H9 (cell line): Measurements from ENCODE around the gene SLC35F3. TPM values are rescaled to one million over a fixed set of nuclear protein-coding genes. Genes with fewer than 3 reads are reported as not detected.

Experiments
- DNase-seq: peaks from one replicate; pipeline ENCODE4 v3.0.0-alpha.2; 2017
- H2AFZ ChIP-seq: one replicate; pipeline ENCODE4 v1.6.1; 2013; ENCODE audit warnings: mild to moderate bottlenecking, low read length, control low read depth, moderate library complexity
- H2AK5ac ChIP-seq: 2 replicates; pipeline ENCODE4 v1.6.1; 2013; ENCODE audit warnings: low read length, control low read depth, mixed read lengths; ENCODE audit not compliant: insufficient read length
- H2BK120ac ChIP-seq: one replicate; pipeline ENCODE4 v1.6.1; 2013; ENCODE audit warnings: low read depth, mild to moderate bottlenecking, low read length, control low read depth, inconsistent platforms; ENCODE audit not compliant: poor library complexity, severe bottlenecking
- H2BK12ac ChIP-seq: 2 replicates; pipeline ENCODE4 v1.6.1; 2013; ENCODE audit warnings: low read length, control low read depth, mixed read lengths, low read depth; ENCODE audit not compliant: insufficient read length
- H2BK15ac ChIP-seq: 2 replicates; pipeline ENCODE4 v1.6.1; 2013; ENCODE audit warnings: low read depth, low read length, control low read depth
- H2BK20ac ChIP-seq: one replicate; pipeline ENCODE4 v1.6.1; 2013; ENCODE audit warnings: low read depth, mild to moderate bottlenecking, low read length, control low read depth, inconsistent platforms; ENCODE audit not compliant: poor library complexity, severe bottlenecking
- H2BK5ac ChIP-seq: 2 replicates; pipeline ENCODE4 v1.6.1; 2013; ENCODE audit warnings: low read length, control low read depth, mixed read lengths; ENCODE audit not compliant: insufficient read length
- H3K14ac ChIP-seq: 2 replicates; pipeline ENCODE4 v1.6.1; 2013; ENCODE audit warnings: low read length, control low read depth; ENCODE audit not compliant: insufficient read depth
- H3K18ac ChIP-seq: 2 replicates; pipeline ENCODE4 v1.6.1; 2013; ENCODE audit warnings: low read depth, mild to moderate bottlenecking, mixed read lengths, low read length, control low read depth; ENCODE audit not compliant: insufficient read length
- H3K23ac ChIP-seq: 2 replicates; pipeline ENCODE4 v1.6.1; 2013; ENCODE audit warnings: low read length, control low read depth, mixed read lengths, low read depth; ENCODE audit not compliant: insufficient read length
- H3K23me2 ChIP-seq: 2 replicates; pipeline ENCODE4 v1.6.1; 2013; ENCODE audit warnings: low read depth, mild to moderate bottlenecking, mixed read lengths, low read length, control low read depth; ENCODE audit not compliant: insufficient read length, poor library complexity, severe bottlenecking
- H3K27ac ChIP-seq: 2 replicates; pipeline ENCODE4 v1.5.1; 2013; ENCODE audit warnings: low read length, control low read depth, mixed read lengths, low read depth; ENCODE audit not compliant: insufficient read length
- H3K27me3 ChIP-seq: 2 replicates; pipeline ENCODE4 v1.6.1; 2013; ENCODE audit warnings: low read length, control low read depth, inconsistent platforms; ENCODE audit not compliant: insufficient read depth
- H3K4ac ChIP-seq: 2 replicates; pipeline ENCODE4 v1.6.1; 2013; ENCODE audit warnings: low read depth, mild to moderate bottlenecking, control low read depth, inconsistent platforms, low read length, moderate library complexity
- H3K4me1 ChIP-seq: 2 replicates; pipeline ENCODE4 v1.6.1; 2013; ENCODE audit warnings: low read length, control low read depth, inconsistent platforms; ENCODE audit not compliant: insufficient read depth
- H3K4me2 ChIP-seq: 2 replicates; pipeline ENCODE4 v1.6.1; 2013; ENCODE audit warnings: low read length, control low read depth, mixed read lengths; ENCODE audit not compliant: insufficient read length, insufficient read depth
- H3K56ac ChIP-seq: 2 replicates; pipeline ENCODE4 v1.6.1; 2013; ENCODE audit warnings: low read depth, mild to moderate bottlenecking, mixed read lengths, low read length, control low read depth; ENCODE audit not compliant: insufficient read length
- H3K79me1 ChIP-seq: 2 replicates; pipeline ENCODE4 v1.6.1; 2013; ENCODE audit warnings: low read depth, mild to moderate bottlenecking, moderate library complexity, low read length, control low read depth, inconsistent platforms; ENCODE audit not compliant: insufficient read depth, poor library complexity, severe bottlenecking
- H3K79me2 ChIP-seq: 2 replicates; pipeline ENCODE4 v1.6.1; 2013; ENCODE audit warnings: low read length, control low read depth, inconsistent platforms; ENCODE audit not compliant: insufficient read depth
- H3K9ac ChIP-seq: 2 replicates; pipeline ENCODE4 v1.6.1; 2013; ENCODE audit warnings: low read length, control low read depth, mixed read lengths; ENCODE audit not compliant: insufficient read length; ENCODE audit errors: extremely low read depth
- H3K9me3 ChIP-seq: one replicate; pipeline ENCODE4 v1.6.1; 2013; ENCODE audit warnings: low read depth, low read length, inconsistent platforms; ENCODE audit not compliant: control insufficient read depth
- H3T11ph ChIP-seq: one replicate; pipeline ENCODE4 v1.6.1; 2013; ENCODE audit warnings: mild to moderate bottlenecking, low read length, control low read depth, inconsistent platforms
- H4K20me1 ChIP-seq: one replicate; pipeline ENCODE4 v1.6.1; 2013; ENCODE audit not compliant: control insufficient read depth, insufficient read length, insufficient read depth
- H4K5ac ChIP-seq: 2 replicates; pipeline ENCODE4 v1.6.1; 2013; ENCODE audit warnings: low read depth, mild to moderate bottlenecking, mixed read lengths, low read length, control low read depth; ENCODE audit not compliant: insufficient read length
- H4K8ac ChIP-seq: replicated peaks from 2 replicates; pipeline ENCODE4 v1.6.1; 2013; ENCODE audit warnings: low read length, control low read depth, mixed read lengths, low read depth; ENCODE audit not compliant: insufficient read length
- H4K91ac ChIP-seq: 2 replicates; pipeline ENCODE4 v1.6.1; 2013; ENCODE audit warnings: low read depth, mild to moderate bottlenecking, moderate library complexity, mixed read lengths, low read length, control low read depth; ENCODE audit not compliant: insufficient read length
- H3K27ac Mint-ChIP-seq, 3 experiments: 2 replicates in 2 of 3; 3 replicates in 1 of 3; pipeline ENCODE4 v1.8.0; 2020 to 2021; ENCODE audit warnings: mixed read lengths in 3 of 3, mild to moderate bottlenecking in 1 of 3, moderate library complexity in 1 of 3
- H3K27me3 Mint-ChIP-seq: 2 replicates; pipeline ENCODE4 v1.8.0; 2021; ENCODE audit warnings: low read depth, mild to moderate bottlenecking, moderate library complexity, mixed read lengths
- H3K36me3 Mint-ChIP-seq, 3 experiments: 2 replicates in 2 of 3; 3 replicates in 1 of 3; pipeline ENCODE4 v1.8.0; 2020 to 2021; ENCODE audit warnings: low read depth in 3 of 3, mixed read lengths in 3 of 3; ENCODE audit not compliant: insufficient read depth in 1 of 3
- H3K4me1 Mint-ChIP-seq, 2 experiments: 2 replicates each; pipeline ENCODE4 v1.8.0; 2020; ENCODE audit warnings: mixed read lengths in 2 of 2
- H3K4me3 Mint-ChIP-seq, 2 experiments: 2 replicates in 1 of 2; 3 replicates in 1 of 2; pipeline ENCODE4 v1.8.0; 2020 to 2021; ENCODE audit warnings: mild to moderate bottlenecking in 2 of 2, mixed read lengths in 2 of 2, moderate library complexity in 1 of 2
- H3K9me3 Mint-ChIP-seq, 2 experiments: 2 replicates in 1 of 2; 3 replicates in 1 of 2; pipeline ENCODE4 v1.8.0; 2020; ENCODE audit warnings: mild to moderate bottlenecking in 2 of 2, mixed read lengths in 2 of 2, moderate library complexity in 1 of 2
- CTCF ChIP-seq: fragments of 200-600 bp; sonication (generic); conservative IDR thresholded peaks from 3 replicates; pipeline ENCODE4 v1.8.0; 2021; ENCODE audit warnings: antibody characterized with exemption, mild to moderate bottlenecking
- WGBS: extraction: QIAGEN DNeasy Blood & Tissue Kit; methylation state at CpG from one replicate; pipeline ENCODE4 v1.1.7; 2013; ENCODE audit warnings: missing lambda C conversion rate, low lambda C conversion rate, mixed read lengths; ENCODE audit not compliant: insufficient read length; ENCODE audit errors: extremely low coverage; 5-methylcytosine and 5-hydroxymethylcytosine counted together
- total RNA-seq: library from RNA; stranded (reverse); gene quantifications from 2 replicates; pipeline ENCODE4 v1.2.1, GENCODE V29; 2021

Gene SLC35F3
- total RNA-seq, 1 experiment from 2014 or later = 0.81 TPM

DNA sequence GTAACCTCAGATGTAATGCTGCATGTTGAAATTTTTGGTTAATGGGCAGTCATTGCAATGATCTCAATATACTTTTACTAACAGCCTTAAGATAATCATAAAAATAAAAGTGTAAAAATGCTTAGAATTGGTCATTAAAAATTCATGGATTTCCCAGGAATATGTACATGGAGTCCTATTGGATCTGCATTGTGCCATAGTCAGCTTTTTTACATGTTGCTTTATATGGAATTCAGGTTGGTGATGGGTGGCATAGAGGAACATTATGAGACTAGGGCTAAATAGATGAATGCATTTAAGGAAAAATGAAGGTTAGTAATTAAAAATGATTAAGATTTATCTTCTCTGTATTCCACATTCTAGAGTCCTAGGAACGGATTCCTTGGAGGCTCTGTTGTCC lies 103.2 kb downstream of the SLC35F3 start:
- Mint-ChIP-seq H3K36me3 (peaks cover 0 to 3% (median 0%) of the 10 kb centered on the region in 3 experiments; a peak in 2 of 7 replicates), H3K27ac (no peak overlapping the region), H3K9me3 (peaks cover 0 to 3% of the 10 kb centered on the region in 2 experiments; a peak in 1 of 5 replicates), H3K4me3 (no peak overlapping the region), H3K4me1 (peaks cover 16 to 22% of the 10 kb centered on the region in 2 experiments), H3K27me3 (peaks cover 15% of the 10 kb centered on the region)
- Histone ChIP-seq H2BK15ac (no peak overlapping the region), H4K20me1 (no peaks in the 10 kb centered on the region), H3K4ac (no peak overlapping the region), H3K18ac (no peak overlapping the region), H3T11ph (no peak overlapping the region), H3K23me2 (no peaks in the 10 kb centered on the region), H4K8ac (no peak overlapping the region), H3K56ac (no peak overlapping the region), H3K4me1 (no peaks in the 10 kb centered on the region), H2BK120ac (no peak overlapping the region), H2BK5ac (no peak overlapping the region), H2BK20ac (no peak overlapping the region), H4K91ac (no peak overlapping the region), H4K5ac (no peak overlapping the region), H3K79me2 (no peaks in the 10 kb centered on the region), H2AFZ (no peak overlapping the region), H3K9me3 (no peaks in the 10 kb centered on the region), H3K27ac (no peak overlapping the region), H3K23ac (no peak overlapping the region), H3K14ac (no peak overlapping the region), H3K27me3 (no peaks in the 10 kb centered on the region; the same call in 1 of the 2 replicates), H2AK5ac (no peak overlapping the region), H3K9ac (no peak overlapping the region), H3K4me2 (no peak overlapping the region), H2BK12ac (no peak overlapping the region), H3K79me1 (no peaks in the 10 kb centered on the region)
- no CpG with 5 or more reads among the region's 1 CpG for WGBS
- DNase-seq = no peak
- TF ChIP-seq CTCF = no peak
